ENCODE measurements around the gene PEF1. TPM values are rescaled to one million over a fixed set of nuclear protein-coding genes. Genes with fewer than 3 reads are reported as not detected.

Gene PEF1
- total RNA-seq, 2 experiments from 2014 or later, result 55.2 to 58.0 TPM

DNA sequence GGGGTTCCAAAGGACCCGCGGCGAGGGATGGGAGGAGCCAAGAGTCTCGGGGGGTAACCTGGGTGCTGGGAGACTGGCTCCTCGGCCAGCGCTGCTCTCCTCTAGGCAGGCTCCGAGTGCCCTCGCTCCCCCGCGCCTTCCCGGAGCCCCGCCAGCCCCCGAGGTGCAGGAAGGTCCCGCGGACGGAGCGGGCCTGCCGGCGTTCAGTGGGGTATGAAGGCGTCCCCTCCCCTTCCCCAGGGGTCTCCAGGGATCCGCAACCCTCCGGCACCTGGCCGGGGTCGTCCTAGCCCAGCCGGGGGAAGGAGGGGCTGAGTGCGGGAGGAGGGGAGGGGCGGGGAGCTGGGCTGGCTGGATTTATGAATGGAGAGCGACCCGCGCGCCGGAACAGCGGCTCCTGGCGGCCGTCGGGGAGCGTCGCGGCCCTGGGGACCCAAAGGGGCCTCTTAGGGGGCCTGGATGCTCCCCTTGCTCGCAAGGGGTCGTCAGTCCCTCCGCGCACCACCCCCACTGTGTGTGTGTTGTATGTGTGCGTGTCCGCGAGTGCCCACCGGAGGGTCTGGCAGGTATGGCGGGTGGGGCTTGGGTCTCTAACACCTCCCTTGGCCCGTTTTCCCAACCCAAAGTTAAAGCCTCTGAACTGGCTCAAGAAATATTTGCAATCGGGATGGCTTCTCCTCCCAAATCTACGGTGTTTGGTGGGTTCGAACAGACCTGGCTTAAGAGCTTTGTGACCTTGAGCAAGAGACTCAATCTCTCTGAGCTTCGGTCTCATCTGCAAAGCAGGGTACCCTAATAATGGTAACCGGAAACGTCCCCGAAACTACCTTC lies 26.5 kb downstream of the PEF1 start:
- no peaks in the 10 kb centered on the region for H3K36me3 Mint-ChIP-seq (ENCODE audit: low read depth)

DNA sequence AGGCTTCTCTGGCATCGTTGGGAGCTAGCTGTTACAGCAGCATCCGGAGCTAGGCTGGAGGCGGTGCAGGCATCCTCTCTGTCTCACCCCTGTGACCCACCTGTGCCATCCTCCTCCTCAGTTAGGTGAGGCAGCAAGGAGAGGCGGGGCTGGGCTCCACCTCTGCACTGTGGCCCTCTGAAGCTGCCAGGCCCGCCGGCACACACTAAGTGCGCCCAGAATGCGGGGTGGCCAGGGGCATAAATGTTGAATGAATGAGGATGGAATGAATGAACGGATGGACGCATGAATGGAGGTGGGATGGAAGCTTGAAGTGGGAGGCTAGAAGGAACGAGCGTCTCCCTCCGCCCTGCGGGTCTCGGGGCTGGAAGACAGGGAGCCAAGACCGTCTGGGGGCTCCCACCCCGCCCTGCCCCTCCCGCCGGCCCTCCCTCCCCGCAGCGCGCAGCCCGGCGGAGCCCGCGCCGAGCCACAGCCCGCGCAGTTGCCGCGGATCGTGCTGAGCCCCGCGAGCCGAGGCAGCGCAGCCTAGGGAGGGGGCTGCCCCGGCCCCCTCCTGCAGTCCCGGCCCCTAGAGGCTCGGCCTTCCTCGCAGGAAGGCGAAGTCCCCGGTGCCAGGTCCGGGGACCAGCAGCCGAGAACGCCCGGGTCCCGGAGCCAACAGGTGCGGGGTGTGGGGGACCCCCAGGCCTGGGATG lies 27.3 kb downstream of the PEF1 start, which contains the start of gene HCRTR1:
Gene HCRTR1, plus strand, starts transcription at position 472 of the 698 bp plus-strand sequence. CDS start 1,504 bp downstream, outside the sequence.
- Mint-ChIP-seq H3K4me3 (no peak within 1 kb of the TSS), H3K4me1 (ENCODE audit: low read depth) (peaks cover 2% of the 10 kb centered on the region), H3K9me3 (ENCODE audit: insufficient read depth) (no peaks in the 10 kb centered on the region), H3K27me3 (ENCODE audit: low read depth) (peaks cover 20% of the 10 kb centered on the region), H3K36me3 (ENCODE audit: low read depth) (no peaks in the 10 kb centered on the region), H3K27ac (no peak within 1 kb of the TSS)
- ATAC-seq, result peak; percentile 21
- POLR2A ChIA-PET, result no interaction called here
- DNase-seq, result no peak
- CTCF ChIA-PET, result interaction anchor here (0.6 to 1.5 kb wide), 11 partner anchors 10 to 68 kb away, joined by 3 to 9 read pairs (median 4); no protein-coding TSS in a partner anchor

More for the DNA sequence above, 26.5 kb downstream of the PEF1 start:
- ChIA-PET POLR2A (no interaction called here), CTCF (interaction anchor here (0.6 to 1.5 kb wide), 17 partner anchors 9 to 171 kb away, joined by 3 to 9 read pairs (median 3); partner anchors contain the start of gene PEF1)
- Mint-ChIP-seq H3K4me3 (no peak overlapping the region), H3K9me3 (ENCODE audit: insufficient read depth) (no peaks in the 10 kb centered on the region), H3K4me1 (ENCODE audit: low read depth) (peaks cover 2% of the 10 kb centered on the region), H3K27ac (no peak overlapping the region), H3K27me3 (ENCODE audit: low read depth) (peaks cover 20% of the 10 kb centered on the region)
- peak; percentile 72 for ATAC-seq
- DNase-seq, result peak; percentile 49

DNA sequence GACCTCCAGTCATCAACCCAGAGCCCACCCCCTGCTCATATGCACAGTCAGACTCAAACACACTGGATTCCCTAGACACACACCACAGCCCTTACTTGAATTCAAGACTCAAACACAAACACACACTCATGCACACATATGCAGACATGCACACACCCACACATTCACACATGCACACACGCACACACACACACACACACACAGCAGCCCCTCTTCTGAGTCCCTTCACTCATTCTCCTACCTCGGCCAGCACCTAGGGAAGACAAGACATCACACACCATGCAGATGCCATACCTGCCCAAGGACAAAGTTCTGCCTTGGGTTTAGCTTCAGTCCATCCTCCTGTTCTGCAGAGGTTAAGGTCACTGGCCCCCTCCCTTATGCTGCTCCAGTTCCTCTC lies 28.7 kb downstream of the PEF1 start:
- H3K27me3 Mint-ChIP-seq (ENCODE audit: low read depth), result peaks cover 24% of the 10 kb centered on the region
- H3K36me3 Mint-ChIP-seq (ENCODE audit: low read depth), result no peaks in the 10 kb centered on the region
- no peak for DNase-seq
- H3K4me1 Mint-ChIP-seq (ENCODE audit: low read depth), result peaks cover 2% of the 10 kb centered on the region
- no peak for ATAC-seq
- H3K27ac Mint-ChIP-seq, result no peak overlapping the region
- H3K4me3 Mint-ChIP-seq, result no peak overlapping the region
- CTCF ChIA-PET, result interaction anchor here (1.5 kb wide), 1 partner anchor 19 kb away, joined by 6 read pairs; no protein-coding TSS in a partner anchor
- POLR2A ChIA-PET, result no interaction called here
- no peaks in the 10 kb centered on the region for H3K9me3 Mint-ChIP-seq (ENCODE audit: insufficient read depth)

DNA sequence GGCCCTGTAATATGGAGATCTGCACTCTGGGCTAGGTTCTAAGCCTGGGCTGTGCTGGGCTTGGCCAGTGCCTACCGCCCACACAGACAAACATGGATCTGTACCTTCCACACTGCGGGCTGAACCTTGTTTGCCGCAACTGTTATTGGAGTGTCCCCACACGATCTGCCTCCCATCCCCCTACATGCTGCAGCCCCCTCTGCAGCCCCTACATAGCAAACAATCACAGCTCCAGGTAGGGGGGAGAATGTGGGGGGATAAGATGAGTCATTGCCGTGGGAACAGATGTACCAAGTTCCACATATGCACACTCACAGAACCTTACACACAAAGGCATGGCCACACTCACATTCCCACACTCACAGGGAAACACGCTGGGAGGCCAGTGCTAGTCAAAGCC lies 29.3 kb downstream of the PEF1 start:
- Mint-ChIP-seq H3K4me3 (no peak overlapping the region), H3K27me3 (ENCODE audit: low read depth) (peaks cover 27% of the 10 kb centered on the region), H3K4me1 (ENCODE audit: low read depth) (peaks cover 2% of the 10 kb centered on the region), H3K36me3 (ENCODE audit: low read depth) (no peaks in the 10 kb centered on the region), H3K9me3 (ENCODE audit: insufficient read depth) (no peaks in the 10 kb centered on the region), H3K27ac (no peak overlapping the region)
- ChIA-PET CTCF (no interaction called here), POLR2A (no interaction called here)
- no peak for ATAC-seq
- DNase-seq, result no peak

DNA sequence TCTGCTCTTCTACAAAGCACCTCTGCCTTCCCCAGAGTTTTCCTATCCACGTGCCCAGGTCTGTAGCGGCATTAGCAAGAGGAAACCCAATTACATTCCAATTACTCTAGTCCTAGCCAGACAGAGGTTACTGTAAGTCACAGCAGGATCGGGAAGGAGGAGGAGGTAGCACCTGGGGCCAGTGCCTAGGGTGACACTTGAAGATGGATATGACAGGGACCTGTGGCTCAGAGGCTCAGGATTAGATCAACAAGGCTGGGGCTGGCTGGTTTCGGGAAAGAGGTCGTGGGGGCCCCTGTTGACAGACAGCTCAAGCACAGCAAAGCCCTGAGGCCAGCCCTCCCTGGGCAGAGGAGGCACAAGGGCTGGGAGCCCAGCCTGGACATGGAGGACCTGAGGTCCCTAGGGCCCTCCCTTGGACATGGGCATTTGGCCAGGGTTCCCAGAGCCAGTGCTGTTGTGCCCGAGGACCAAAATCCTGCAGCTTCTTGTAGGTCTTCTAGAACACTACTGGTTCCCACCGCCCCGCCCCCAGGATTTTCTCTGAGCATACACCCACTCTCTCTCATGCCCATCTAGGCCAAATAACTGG lies 30.2 kb downstream of the PEF1 start:
- Mint-ChIP-seq H3K4me1 (ENCODE audit: low read depth) (peaks cover 2% of the 10 kb centered on the region), H3K27ac (no peak overlapping the region), H3K9me3 (ENCODE audit: insufficient read depth) (no peaks in the 10 kb centered on the region), H3K27me3 (ENCODE audit: low read depth) (peaks cover 30% of the 10 kb centered on the region), H3K4me3 (no peak overlapping the region), H3K36me3 (ENCODE audit: low read depth) (no peaks in the 10 kb centered on the region)
- CTCF ChIA-PET, result no interaction called here
- POLR2A ChIA-PET, result interaction anchor here (0.8 kb wide), 1 partner anchor 23 kb away, joined by 3 read pairs; no protein-coding TSS in a partner anchor
- no peak for ATAC-seq
- DNase-seq, result no peak

DNA sequence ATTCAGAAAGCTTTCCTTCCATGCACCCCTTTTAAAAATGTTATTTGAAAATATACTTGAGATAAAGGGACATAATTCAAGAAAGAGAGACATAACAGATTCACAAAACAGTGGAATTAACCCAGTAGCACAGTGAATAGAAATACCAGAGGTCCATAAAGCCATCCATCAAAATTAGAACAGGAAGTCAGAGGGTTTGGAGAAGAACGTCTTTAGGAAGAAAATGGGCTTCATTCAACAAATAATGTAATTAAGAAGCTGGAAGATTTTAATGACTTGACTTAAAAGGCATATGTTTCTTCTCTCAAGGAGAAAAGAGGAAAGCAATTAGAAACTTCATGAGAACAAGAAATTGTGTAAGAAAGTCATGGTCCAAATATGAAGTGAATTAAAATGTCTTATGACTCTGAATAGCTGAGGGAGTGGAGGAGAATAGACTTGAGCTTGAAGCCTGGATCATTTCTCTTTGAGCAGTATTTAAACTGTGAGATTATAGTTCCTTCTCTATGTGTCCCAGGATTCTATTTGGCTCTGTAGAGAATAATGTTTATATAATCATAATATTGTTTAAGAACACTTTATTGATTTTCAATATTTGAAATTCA lies 35.1 kb downstream of the PEF1 start:
- DNase-seq (no peak), ATAC-seq (no peak)
- H3K27ac Mint-ChIP-seq, result no peak overlapping the region
- ChIA-PET POLR2A (no interaction called here), CTCF (no interaction called here)
- peaks cover 12% of the 10 kb centered on the region for H3K4me1 Mint-ChIP-seq (ENCODE audit: low read depth)
- peaks cover 9% of the 10 kb centered on the region for H3K27me3 Mint-ChIP-seq (ENCODE audit: low read depth)
- H3K4me3 Mint-ChIP-seq, result no peak overlapping the region
- no peaks in the 10 kb centered on the region for H3K9me3 Mint-ChIP-seq (ENCODE audit: insufficient read depth)
- H3K36me3 Mint-ChIP-seq (ENCODE audit: low read depth), result no peaks in the 10 kb centered on the region

DNA sequence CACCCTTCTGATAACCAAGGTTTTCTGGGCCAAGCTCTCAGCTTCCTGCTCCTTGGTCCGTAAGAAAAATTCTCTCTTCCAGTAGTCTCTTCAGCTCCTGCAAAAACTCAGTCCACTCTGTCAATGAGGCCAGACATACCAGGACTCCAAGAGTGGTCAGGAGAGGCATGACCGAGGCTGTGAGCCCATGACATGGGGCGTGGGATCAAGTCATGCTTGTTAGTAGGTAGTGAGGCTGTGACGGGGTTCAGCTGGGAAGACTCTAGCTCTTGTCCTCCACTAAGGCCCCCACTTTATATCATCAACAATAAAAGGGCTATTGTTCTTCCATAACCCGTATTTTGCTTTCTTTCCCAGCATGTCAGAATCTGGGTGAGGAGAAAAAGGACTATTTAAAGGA lies 37.3 kb downstream of the PEF1 start:
- H3K9me3 Mint-ChIP-seq (ENCODE audit: insufficient read depth), result no peaks in the 10 kb centered on the region
- no peak overlapping the region for H3K27ac Mint-ChIP-seq
- no peak for DNase-seq
- H3K27me3 Mint-ChIP-seq (ENCODE audit: low read depth), result peaks cover 11% of the 10 kb centered on the region
- peaks cover 12% of the 10 kb centered on the region for H3K4me1 Mint-ChIP-seq (ENCODE audit: low read depth)
- ChIA-PET CTCF (interaction anchor here (1.2 kb wide), 1 partner anchor 9 kb away, joined by 5 read pairs; no protein-coding TSS in a partner anchor), POLR2A (no interaction called here)
- no peak overlapping the region for H3K4me3 Mint-ChIP-seq
- ATAC-seq, result no peak
- H3K36me3 Mint-ChIP-seq (ENCODE audit: low read depth), result no peaks in the 10 kb centered on the region

DNA sequence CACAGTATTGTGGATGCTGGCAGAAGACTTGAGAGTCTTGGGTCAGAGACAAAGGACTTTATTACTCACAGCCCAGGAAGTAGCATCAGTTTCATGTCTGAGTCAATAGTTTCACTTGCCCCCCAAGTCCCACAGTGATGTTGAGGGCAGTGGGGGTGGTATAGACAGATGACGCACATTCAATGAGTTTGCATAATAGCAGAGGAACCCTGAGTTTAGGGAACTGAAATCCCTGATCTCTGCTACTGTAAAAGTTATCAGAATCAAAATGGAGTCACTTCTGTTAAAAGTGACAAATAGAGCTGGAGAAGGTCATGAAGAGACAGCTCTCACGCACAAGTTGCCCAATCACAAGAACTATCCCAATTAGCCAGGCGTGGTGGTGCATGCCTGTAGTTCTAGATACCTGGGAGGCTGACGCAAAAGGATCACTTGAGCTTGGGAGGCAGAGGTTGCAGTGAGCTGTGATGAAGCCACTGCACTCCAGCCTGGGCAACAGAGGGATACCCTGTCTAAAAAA lies 38.7 kb downstream of the PEF1 start:
- POLR2A ChIA-PET, result no interaction called here
- H3K27me3 Mint-ChIP-seq (ENCODE audit: low read depth), result peaks cover 14% of the 10 kb centered on the region
- H3K4me1 Mint-ChIP-seq (ENCODE audit: low read depth), result peaks cover 12% of the 10 kb centered on the region
- H3K4me3 Mint-ChIP-seq, result no peak overlapping the region
- no peaks in the 10 kb centered on the region for H3K36me3 Mint-ChIP-seq (ENCODE audit: low read depth)
- DNase-seq, result peak; percentile 29
- CTCF ChIA-PET, result interaction anchor here (0.9 to 1.2 kb wide), 3 partner anchors 11 to 36 kb away, joined by 3 read pairs; no protein-coding TSS in a partner anchor
- no peak overlapping the region for H3K27ac Mint-ChIP-seq
- no peaks in the 10 kb centered on the region for H3K9me3 Mint-ChIP-seq (ENCODE audit: insufficient read depth)
- peak; percentile 57 for ATAC-seq

DNA sequence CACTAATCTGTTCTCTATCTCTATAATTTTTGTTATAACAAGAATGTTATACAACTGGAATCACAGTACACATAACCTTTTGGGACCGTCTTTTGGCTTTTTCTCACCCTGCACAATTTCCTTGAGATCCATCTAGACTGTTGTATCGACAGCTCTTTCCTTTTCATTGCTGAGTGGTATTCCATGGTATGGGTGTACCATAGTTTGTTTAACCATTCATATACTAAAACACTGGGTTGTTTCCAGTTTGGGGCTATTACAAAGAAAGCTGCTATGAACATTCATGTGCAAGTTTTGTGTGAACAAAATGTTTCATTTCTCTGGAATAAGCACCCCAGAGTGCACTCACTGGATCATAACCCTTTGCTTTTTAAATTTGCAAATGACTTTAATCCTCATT lies 42.6 kb downstream of the PEF1 start:
- Mint-ChIP-seq H3K27ac (no peak overlapping the region), H3K4me1 (ENCODE audit: low read depth) (peaks cover 12% of the 10 kb centered on the region), H3K9me3 (ENCODE audit: insufficient read depth) (no peaks in the 10 kb centered on the region), H3K4me3 (no peak overlapping the region), H3K27me3 (ENCODE audit: low read depth) (peaks cover 15% of the 10 kb centered on the region), H3K36me3 (ENCODE audit: low read depth) (no peaks in the 10 kb centered on the region)
- ChIA-PET POLR2A (no interaction called here), CTCF (interaction anchor here (1.6 kb wide), 1 partner anchor 114 kb away, joined by 3 read pairs; no protein-coding TSS in a partner anchor)
- DNase-seq (no peak), ATAC-seq (no peak)

DNA sequence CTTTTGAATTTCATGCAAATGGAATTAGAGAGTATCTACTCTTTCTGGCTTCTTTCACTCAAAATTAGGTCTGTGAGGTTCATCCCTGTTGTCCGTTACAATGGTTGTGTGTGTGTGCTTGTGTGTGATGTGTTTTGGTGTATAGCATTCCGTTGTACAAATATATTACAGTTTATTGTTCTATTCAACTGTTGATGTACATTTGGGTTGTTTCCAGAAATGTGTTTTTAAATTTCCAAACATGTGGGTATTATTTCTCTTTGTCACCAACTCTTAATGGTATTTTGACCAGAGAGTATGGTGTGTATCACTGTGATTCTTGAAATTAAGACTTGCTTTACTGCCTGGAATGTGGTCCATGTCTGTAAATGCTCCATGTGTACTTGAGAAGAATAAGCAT lies 44.0 kb downstream of the PEF1 start:
- Mint-ChIP-seq H3K27ac (no peak overlapping the region), H3K4me1 (ENCODE audit: low read depth) (peaks cover under 1% of the 10 kb centered on the region), H3K27me3 (ENCODE audit: low read depth) (peaks cover 21% of the 10 kb centered on the region), H3K4me3 (no peak overlapping the region), H3K9me3 (ENCODE audit: insufficient read depth) (no peaks in the 10 kb centered on the region), H3K36me3 (ENCODE audit: low read depth) (no peaks in the 10 kb centered on the region)
- POLR2A ChIA-PET, result no interaction called here
- DNase-seq (no peak), ATAC-seq (no peak)
- CTCF ChIA-PET, result no interaction called here

DNA sequence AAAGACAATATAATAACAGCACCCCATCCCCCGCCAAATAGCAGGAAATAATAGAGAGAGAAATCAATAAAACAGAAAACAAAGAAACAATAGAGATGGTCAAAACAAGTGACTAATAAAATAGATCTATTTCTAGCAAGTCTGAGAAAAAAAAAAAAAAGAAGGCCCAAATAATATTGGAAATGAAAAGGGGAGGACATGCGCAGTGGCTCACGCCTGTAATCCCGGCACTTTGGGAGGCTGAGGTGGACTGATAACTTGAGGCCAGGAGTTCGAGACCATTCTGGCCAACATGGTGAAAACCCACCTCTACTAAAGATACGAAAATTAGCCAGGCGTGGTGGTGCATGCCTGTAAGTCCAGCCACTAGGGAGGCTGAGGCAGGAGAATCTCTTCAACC lies 45.7 kb downstream of the PEF1 start:
- Mint-ChIP-seq H3K4me1 (ENCODE audit: low read depth) (no peaks in the 10 kb centered on the region), H3K9me3 (ENCODE audit: insufficient read depth) (no peaks in the 10 kb centered on the region), H3K27me3 (ENCODE audit: low read depth) (peaks cover 21% of the 10 kb centered on the region), H3K4me3 (no peak overlapping the region), H3K36me3 (ENCODE audit: low read depth) (no peaks in the 10 kb centered on the region), H3K27ac (no peak overlapping the region)
- ChIA-PET POLR2A (no interaction called here), CTCF (interaction anchor here (0.9 kb wide), 1 partner anchor 341 kb away, joined by 3 read pairs; no protein-coding TSS in a partner anchor)
- DNase-seq (no peak), ATAC-seq (no peak)
